Embryonic facial prominence (tissue), 1 donor: ENCODE data around the gene CCR6.

Source experiments
- DNase-seq: peaks from one replicate; pipeline ENCODE4 v3.0.0-alpha.2; 2016; ENCODE audit errors: extremely low spot score

Gene CCR6

GRCh38 chr6:167098825-167099225, 24.1 kb upstream of the CCR6 start:
- no peak for DNase-seq

- peak; percentile 2 for DNase-seq
Measured at GRCh38 chr6:167099707-167100106, 23.2 kb upstream of the CCR6 start.

GRCh38 chr6:167100241-167100674, 22.6 kb upstream of the CCR6 start:
- DNase-seq, result no peak

GRCh38 chr6:167102318-167102717, 20.6 kb upstream of the CCR6 start:
- DNase-seq, result no peak

- DNase-seq, result no peak
Measured at GRCh38 chr6:167103041-167103891, 19.6 kb upstream of the CCR6 start.

- no peak for DNase-seq
Measured at GRCh38 chr6:167104388-167104787, 18.5 kb upstream of the CCR6 start.

- DNase-seq, result no peak
Measured at GRCh38 chr6:167105060-167105459, 17.8 kb upstream of the CCR6 start.

GRCh38 chr6:167106406-167106805, 16.5 kb upstream of the CCR6 start:
- no peak for DNase-seq

- no peak for DNase-seq
Measured at GRCh38 chr6:167107787-167108186, 15.1 kb upstream of the CCR6 start.

- DNase-seq, result no peak
Measured at GRCh38 chr6:167108278-167108677, 14.6 kb upstream of the CCR6 start.

- DNase-seq, result no peak
Measured at GRCh38 chr6:167109651-167110050, 13.2 kb upstream of the CCR6 start.

- DNase-seq, result no peak
Measured at GRCh38 chr6:167111597-167111996, 11.3 kb upstream of the CCR6 start.

GRCh38 chr6:167112421-167112820, 10.5 kb upstream of the CCR6 start:
- DNase-seq, result no peak

- DNase-seq, result no peak
Measured at GRCh38 chr6:167113047-167113754, 9.7 kb upstream of the CCR6 start.

- DNase-seq, result no peak
Measured at GRCh38 chr6:167113935-167114910, 8.7 kb upstream of the CCR6 start.

GRCh38 chr6:167115054-167115453, 7.8 kb upstream of the CCR6 start:
- DNase-seq, result no peak

GRCh38 chr6:167116109-167116837, 6.6 kb upstream of the CCR6 start:
- DNase-seq, result no peak

GRCh38 chr6:167116838-167117228, 6.1 kb upstream of the CCR6 start:
- DNase-seq, result no peak

- DNase-seq, result no peak
Measured at GRCh38 chr6:167118006-167118405, 4.9 kb upstream of the CCR6 start.

GRCh38 chr6:167118839-167119238, 4.1 kb upstream of the CCR6 start:
- DNase-seq, result no peak
